DOHH2 (cell line): Measurements from ENCODE around the gene VCL.

Experiments used
- H3F3A ChIP-seq: fragments of 200-600 bp; sonication (generic), shearing (Covaris generic); 2 replicates; pipeline ENCODE4 v1.6.0; 2016; ENCODE audit warnings: antibody characterized with exemption, mild to moderate bottlenecking; ENCODE audit not compliant: control insufficient read depth, insufficient read depth
- H3K27ac ChIP-seq: fragments of 200-600 bp; sonication (generic); 2 replicates; pipeline ENCODE4 v1.5.1; 2014; ENCODE audit warnings: low read depth, mild to moderate bottlenecking, low read length, moderate library complexity
- H3K27me3 ChIP-seq: fragments of 200-600 bp; sonication (generic); 2 replicates; pipeline ENCODE4 v1.6.1; 2014; ENCODE audit warnings: mild to moderate bottlenecking, low read length, mixed read lengths; ENCODE audit not compliant: control insufficient read depth
- H3K36me3 ChIP-seq: fragments of 200-600 bp; sonication (generic); 2 replicates; pipeline ENCODE4 v1.6.1; 2014; ENCODE audit warnings: mild to moderate bottlenecking, low read length, moderate library complexity, mixed read lengths; ENCODE audit not compliant: control insufficient read depth
- H3K4me1 ChIP-seq: fragments of 200-600 bp; sonication (generic); 2 replicates; pipeline ENCODE4 v1.6.1; 2014; ENCODE audit warnings: mild to moderate bottlenecking, low read length, mixed read lengths; ENCODE audit not compliant: control insufficient read depth
- H3K4me2 ChIP-seq: fragments of 200-600 bp; sonication (generic); 2 replicates; pipeline ENCODE4 v1.6.0; 2014; ENCODE audit warnings: mild to moderate bottlenecking, low read length, moderate library complexity
- H3K4me3 ChIP-seq: fragments of 200-600 bp; sonication (generic); 2 replicates; pipeline ENCODE4 v1.5.1; 2014; ENCODE audit warnings: mild to moderate bottlenecking, low read length, mixed read lengths
- H3K79me2 ChIP-seq: fragments of 200-600 bp; sonication (generic); 2 replicates; pipeline ENCODE4 v1.6.1; 2014; ENCODE audit warnings: mild to moderate bottlenecking, low read length, mixed read lengths; ENCODE audit not compliant: control insufficient read depth
- H3K9me2 ChIP-seq: fragments of 200-600 bp; sonication (generic); replicated peaks from 2 replicates; pipeline ENCODE4 v1.6.1; 2014; ENCODE audit warnings: mild to moderate bottlenecking, low read length, mixed read lengths; ENCODE audit not compliant: control insufficient read depth
- H3K9me3 ChIP-seq: fragments of 200-600 bp; sonication (generic); 2 replicates; pipeline ENCODE4 v1.6.1; 2014; ENCODE audit warnings: antibody characterized with exemption, low read length, mixed read lengths; ENCODE audit not compliant: control insufficient read depth, insufficient read depth
- H4K20me1 ChIP-seq: fragments of 200-600 bp; sonication (generic); 2 replicates; pipeline ENCODE4 v1.6.0; 2014; ENCODE audit warnings: low read depth, mild to moderate bottlenecking, antibody characterized with exemption, low read length, moderate library complexity; ENCODE audit not compliant: control insufficient read depth, insufficient read depth
- EZH2phosphoT487 ChIP-seq: fragments of 200-600 bp; sonication (generic); IDR thresholded peaks from 2 replicates; pipeline ENCODE4 v1.6.1; 2017; ENCODE audit warnings: borderline replicate concordance, mild to moderate bottlenecking, antibody characterized with exemption, low read length, moderate library complexity, mixed read lengths
- TF ChIP-seq, protein P1 (sequence below): fragments of 200-600 bp; sonication (generic); IDR thresholded peaks from one replicate; pipeline ENCODE4 v1.5.1; 2014; ENCODE audit warnings: antibody characterized with exemption, mild to moderate bottlenecking, low read depth, low read length; ENCODE audit not compliant: poor library complexity, severe bottlenecking

Gene VCL

DNA sequence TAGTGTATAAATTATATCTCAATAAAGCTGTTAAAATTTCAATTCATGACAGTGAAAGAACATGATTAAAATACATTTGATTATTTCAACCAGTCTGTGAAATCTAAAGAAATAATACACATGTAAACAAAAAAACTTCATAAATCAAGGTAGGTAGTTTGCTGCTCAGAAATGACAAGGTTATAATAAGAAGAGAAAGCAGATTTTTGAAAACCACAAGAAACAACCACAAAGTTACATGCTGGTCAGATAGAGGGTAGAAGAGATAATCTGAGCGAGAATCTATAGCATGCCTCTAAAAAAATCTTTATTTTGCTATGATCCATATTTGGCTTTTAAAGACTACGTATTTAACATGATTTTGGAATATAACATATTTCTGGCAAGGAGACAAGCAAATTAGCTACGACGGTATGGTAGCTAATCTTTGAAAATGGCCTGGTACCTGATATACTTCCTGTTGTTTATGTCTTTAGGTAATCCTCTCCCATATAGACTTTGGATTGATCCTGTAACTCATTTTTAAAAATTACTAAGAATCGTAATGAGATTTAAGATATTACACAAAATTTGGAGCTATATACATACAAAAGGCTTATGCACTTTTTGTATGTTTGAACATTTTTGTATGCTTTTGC is 23.5 kb upstream of the VCL start:
- Histone ChIP-seq H3K9me3 (no peaks in the 10 kb centered on the region), H3K79me2 (no peaks in the 10 kb centered on the region), H3K36me3 (no peaks in the 10 kb centered on the region), H3K4me3 (peak overlapping the region; percentile 20; the same call in 1 of the 2 replicates), H3K4me1 (peaks cover 48% of the 10 kb centered on the region), H4K20me1 (no peaks in the 10 kb centered on the region), H3K9me2 (no peaks in the 10 kb centered on the region), H3K27me3 (no peaks in the 10 kb centered on the region), H3K4me2 (peak overlapping the region; percentile 51), H3K27ac (peak overlapping the region; percentile 0; the same call in 1 of the 2 replicates), H3F3A (peaks cover 8% of the 10 kb centered on the region)
- TF ChIP-seq EZH2phosphoT487 = no peak
- TF ChIP-seq, protein P1, sequence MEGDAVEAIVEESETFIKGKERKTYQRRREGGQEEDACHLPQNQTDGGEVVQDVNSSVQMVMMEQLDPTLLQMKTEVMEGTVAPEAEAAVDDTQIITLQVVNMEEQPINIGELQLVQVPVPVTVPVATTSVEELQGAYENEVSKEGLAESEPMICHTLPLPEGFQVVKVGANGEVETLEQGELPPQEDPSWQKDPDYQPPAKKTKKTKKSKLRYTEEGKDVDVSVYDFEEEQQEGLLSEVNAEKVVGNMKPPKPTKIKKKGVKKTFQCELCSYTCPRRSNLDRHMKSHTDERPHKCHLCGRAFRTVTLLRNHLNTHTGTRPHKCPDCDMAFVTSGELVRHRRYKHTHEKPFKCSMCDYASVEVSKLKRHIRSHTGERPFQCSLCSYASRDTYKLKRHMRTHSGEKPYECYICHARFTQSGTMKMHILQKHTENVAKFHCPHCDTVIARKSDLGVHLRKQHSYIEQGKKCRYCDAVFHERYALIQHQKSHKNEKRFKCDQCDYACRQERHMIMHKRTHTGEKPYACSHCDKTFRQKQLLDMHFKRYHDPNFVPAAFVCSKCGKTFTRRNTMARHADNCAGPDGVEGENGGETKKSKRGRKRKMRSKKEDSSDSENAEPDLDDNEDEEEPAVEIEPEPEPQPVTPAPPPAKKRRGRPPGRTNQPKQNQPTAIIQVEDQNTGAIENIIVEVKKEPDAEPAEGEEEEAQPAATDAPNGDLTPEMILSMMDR = no peak

DNA sequence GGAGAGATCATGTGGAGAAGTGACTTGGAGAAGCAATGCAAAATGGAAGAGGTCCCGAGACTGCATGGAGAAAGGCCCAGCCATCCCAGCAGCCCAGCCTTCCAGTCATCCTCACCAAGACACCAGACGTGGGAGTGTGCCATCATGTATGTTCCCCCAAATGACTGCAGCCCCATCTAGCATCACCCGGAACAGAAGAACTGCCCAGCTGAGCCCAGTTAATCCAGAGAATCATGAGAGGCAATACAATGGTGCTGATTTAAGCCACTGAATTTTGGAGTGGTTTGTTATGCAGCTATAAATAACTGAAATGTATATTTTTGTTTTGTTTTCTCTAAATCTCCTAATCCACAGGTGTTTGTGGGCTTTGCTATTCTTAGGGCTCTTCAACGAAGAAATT is 22.5 kb upstream of the VCL start:
- peak overlapping the region; percentile 51 for H3K4me2 ChIP-seq

DNA sequence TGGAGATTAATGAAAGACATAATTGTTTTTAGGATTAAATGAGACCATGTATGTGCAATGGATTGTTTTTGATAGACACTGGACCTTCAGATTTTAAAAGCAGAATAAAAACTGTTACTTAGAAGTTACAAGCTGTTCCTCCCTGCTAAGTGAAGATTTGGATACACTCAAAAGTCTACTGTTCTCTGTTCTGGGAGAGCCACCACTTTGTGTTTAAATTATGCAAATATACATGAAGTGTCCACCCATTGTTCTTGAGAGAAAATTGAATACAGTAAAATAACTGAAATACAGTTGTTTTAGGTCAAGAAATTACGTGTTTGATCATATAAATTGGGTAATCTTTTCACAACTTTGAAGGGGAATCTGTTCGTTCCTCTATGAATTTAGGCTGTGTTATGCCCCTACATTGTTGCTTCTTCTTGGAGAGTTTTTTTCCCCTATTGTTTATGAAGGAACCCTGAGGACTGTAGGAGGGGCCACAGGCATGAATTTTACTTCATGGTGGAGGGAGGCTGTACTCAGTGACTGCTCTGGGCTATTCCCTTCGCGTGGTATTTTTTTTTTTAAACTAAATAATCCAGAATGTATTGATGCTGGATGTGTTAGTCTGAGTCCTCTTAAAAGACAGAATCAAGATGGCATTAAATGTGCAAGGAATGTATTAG is 18.6 kb upstream of the VCL start:
- Histone ChIP-seq H4K20me1 (no peaks in the 10 kb centered on the region), H3K36me3 (no peaks in the 10 kb centered on the region), H3K27ac (peak overlapping the region; percentile 38), H3K4me1 (peaks cover 42% of the 10 kb centered on the region), H3F3A (0 out of 2 replicates have a peak, but pooled peaks cover 3% of the 10 kb centered on the region), H3K79me2 (no peaks in the 10 kb centered on the region), H3K9me2 (no peaks in the 10 kb centered on the region), H3K4me2 (peak overlapping the region; percentile 58), H3K27me3 (no peaks in the 10 kb centered on the region), H3K4me3 (peak overlapping the region; percentile 44), H3K9me3 (no peaks in the 10 kb centered on the region)
- no peak for TF ChIP-seq EZH2phosphoT487
- TF ChIP-seq, protein P1 = no peak

More for the DNA sequence above, 22.5 kb upstream of the VCL start:
- TF ChIP-seq, protein P1 = no peak
- Histone ChIP-seq H3K9me2 (no peaks in the 10 kb centered on the region), H3K4me1 (peaks cover 56% of the 10 kb centered on the region), H3K27ac (no peak overlapping the region), H3K27me3 (no peaks in the 10 kb centered on the region), H3K79me2 (no peaks in the 10 kb centered on the region), H3K36me3 (no peaks in the 10 kb centered on the region), H4K20me1 (no peaks in the 10 kb centered on the region), H3K4me3 (0 out of 2 replicates have a peak overlapping the region, but pooled peaks have one; percentile 9), H3K9me3 (no peaks in the 10 kb centered on the region), H3F3A (peaks cover 8% of the 10 kb centered on the region)
